IMR-90 (cell line): Measurements from ENCODE around the gene FAM114A2.

Experiments used
- BHLHE40 ChIP-seq: fragments of 150-350 bp; IDR thresholded peaks from 2 replicates; pipeline ENCODE4 v1.6.1; 2016; ENCODE audit warnings: mild to moderate bottlenecking, low read depth, low read length
- CTCF ChIP-seq: conservative IDR thresholded peaks from 2 replicates; pipeline ENCODE4 v1.5.1; 2012; ENCODE audit warnings: mild to moderate bottlenecking, low read depth, low read length, improper control_type of control experiment
- POLR2A ChIP-seq: IDR thresholded peaks from 2 replicates; pipeline ENCODE4 v1.6.1; 2012; ENCODE audit warnings: mild to moderate bottlenecking, low read depth, low read length
- RAD21 ChIP-seq: IDR thresholded peaks from 2 replicates; pipeline ENCODE4 v1.6.1; 2012; ENCODE audit warnings: low read length, improper control_type of control experiment
- RCOR1 ChIP-seq: IDR thresholded peaks from 2 replicates; pipeline ENCODE4 v1.6.1; 2012; ENCODE audit warnings: mild to moderate bottlenecking, low read length, improper control_type of control experiment; ENCODE audit not compliant: insufficient replicate concordance
- RFX5 ChIP-seq: IDR thresholded peaks from 2 replicates; pipeline ENCODE4 v1.8.0; 2012; ENCODE audit warnings: low read depth, mild to moderate bottlenecking, low read length, moderate library complexity
- SMC3 ChIP-seq: fragments of 150-350 bp; IDR thresholded peaks from 2 replicates; pipeline ENCODE4 v1.6.1; 2016; ENCODE audit warnings: low read depth, mild to moderate bottlenecking, antibody characterized with exemption, low read length, moderate library complexity

GRCh38 chr5:153952057-153952456 lies 86.7 kb downstream of the FAM114A2 start:
- TF ChIP-seq CTCF: no peak
- TF ChIP-seq POLR2A: no peak
- no peak for TF ChIP-seq RAD21
- no peak for TF ChIP-seq BHLHE40
- no peak for TF ChIP-seq RCOR1
- TF ChIP-seq SMC3: no peak
- TF ChIP-seq RFX5: no peak
